ENCODE data around the gene IGFALS. TPM values are rescaled to one million over a fixed set of nuclear protein-coding genes. Genes with fewer than 3 reads are reported as not detected.
A peak's percentile ranks its signal among the peaks of the same experiment; 100 is the strongest.

Gene IGFALS
- total and polyA plus RNA-seq, 2 of the 4 experiments (the other 2 are of a cell fraction): not detected

- Histone ChIP-seq H2BK15ac (ENCODE audit: low read depth, low read length) (no peak overlapping the region), H4K5ac (ENCODE audit: low read depth, low read length) (no peak overlapping the region), H3K18ac (ENCODE audit: low read depth, low read length) (no peak overlapping the region), H4K20me1 (ENCODE audit: insufficient read depth, low read length) (peaks cover 21% of the 10 kb centered on the region), H2BK120ac (ENCODE audit: low read depth, low read length) (no peak overlapping the region), H3K27ac (ENCODE audit: insufficient read depth, low read length) (no peak overlapping the region), H4K91ac (ENCODE audit: insufficient read depth, low read depth, low read length) (no peak overlapping the region), H2BK5ac (ENCODE audit: low read depth, low read length, poor library complexity, severe bottlenecking) (no peak overlapping the region), H3K4me3 (ENCODE audit: insufficient read depth, low read depth, low read length) (no peak overlapping the region), H3K4me2 (ENCODE audit: low read depth, low read length) (no peak overlapping the region), H2AFZ (replicated peaks; ENCODE audit: low read length, poor library complexity) (peak overlapping the region; percentile 51), H3K36me3 (ENCODE audit: control insufficient read depth, insufficient read depth, low read length) (peaks cover 34% of the 10 kb centered on the region), H4K8ac (ENCODE audit: low read depth in 2 of 2, low read length in 2 of 2) (no peak overlapping the region), H3K79me1 (ENCODE audit: low read depth in 1 of 2, low read length in 2 of 2) (peaks cover 17 to 63% of the 10 kb centered on the region in 2 experiments), H3K9ac (ENCODE audit: low read depth, low read length) (no peak overlapping the region), H3K56ac (ENCODE audit: extremely low read depth, insufficient read depth, low read length) (no peak overlapping the region), H2AK5ac (ENCODE audit: low read depth, low read length) (no peak overlapping the region), H3K9me3 (ENCODE audit: control insufficient read depth, insufficient read depth, low read length) (no peaks in the 10 kb centered on the region), H3K4me1 (ENCODE audit: control insufficient read depth, insufficient read depth, low read length) (peaks cover 16% of the 10 kb centered on the region), H3K14ac (replicated peaks; ENCODE audit: low read depth, low read length) (no peak overlapping the region), H3K27me3 (ENCODE audit: control insufficient read depth, insufficient read depth, low read length) (no peaks in the 10 kb centered on the region), H3K4ac (ENCODE audit: low read depth, low read length) (no peak overlapping the region), H2BK20ac (ENCODE audit: low read depth, low read length) (no peak overlapping the region), H3K9me1 (ENCODE audit: insufficient read depth, low read length) (peaks cover 7% of the 10 kb centered on the region; the same call in 1 of the 2 replicates), H3K23ac (ENCODE audit: low read depth, low read length) (no peak overlapping the region), H2AK9ac (replicated peaks; ENCODE audit: low read depth, low read length, poor library complexity) (no peak overlapping the region)
- WGBS, 2 experiments (ENCODE audit: extremely low coverage in 2 of 2, insufficient read length in 1 of 2): no CpG with 5 or more reads among the region's 13 CpGs
- POLR2A ChIA-PET (ENCODE audit: unreplicated experiment): no interaction called here
- BruUV-seq (replicated peaks): no TSS peak
- dilution Hi-C loops (cut with HindIII; ENCODE audit: low sequenced_read_pairs, unreplicated experiment): no loop called here
- no peak for DNase-seq
- in situ Hi-C loops (cut with MboI; ENCODE audit: low sequenced_read_pairs): no loop called here
- ATAC-seq (ENCODE audit: low read depth): no peak
- intact Hi-C loops (cut with micrococcal nuclease): no loop called here
- TF ChIP-seq RFX5 (IDR thresholded peaks at IDR 0.05; ENCODE audit: low read depth, low read length) (no peak), RAD21 (IDR thresholded peaks at IDR 0.05; ENCODE audit: low read length) (no peak), MXI1 (IDR thresholded peaks at IDR 0.05; ENCODE audit: borderline replicate concordance, low read depth, low read length) (no peak), POLR2A (IDR thresholded peaks at IDR 0.05; ENCODE audit: low read depth, low read length) (no peak), CEBPB (IDR thresholded peaks at IDR 0.05; ENCODE audit: low read depth, low read length) (no peak), FOS (IDR thresholded peaks at IDR 0.05; ENCODE audit: low read depth, low read length) (no peak), MAZ (IDR thresholded peaks at IDR 0.05; ENCODE audit: borderline replicate concordance, low read depth, low read length) (no peak), ELK1 (IDR thresholded peaks at IDR 0.05; ENCODE audit: borderline replicate concordance, low read depth, low read length) (no peak), NFE2L2 (IDR thresholded peaks at IDR 0.05; ENCODE audit: low read depth, low read length) (no peak), MAFK (IDR thresholded peaks at IDR 0.05; ENCODE audit: low read depth, low read length) (no peak), RCOR1 (IDR thresholded peaks at IDR 0.05; ENCODE audit: insufficient replicate concordance, low read length) (no peak), CHD1 (IDR thresholded peaks at IDR 0.05; ENCODE audit: low read depth, low read length) (no peak), BHLHE40 (IDR thresholded peaks at IDR 0.05; ENCODE audit: low read depth, low read length) (no peak), CTCF (conservative IDR thresholded peaks at IDR 0.05; ENCODE audit: low read depth, low read length) (no peak), SMC3 (IDR thresholded peaks at IDR 0.05; ENCODE audit: low read depth, low read length) (no peak)
- TF ChIP-seq, protein P1, sequence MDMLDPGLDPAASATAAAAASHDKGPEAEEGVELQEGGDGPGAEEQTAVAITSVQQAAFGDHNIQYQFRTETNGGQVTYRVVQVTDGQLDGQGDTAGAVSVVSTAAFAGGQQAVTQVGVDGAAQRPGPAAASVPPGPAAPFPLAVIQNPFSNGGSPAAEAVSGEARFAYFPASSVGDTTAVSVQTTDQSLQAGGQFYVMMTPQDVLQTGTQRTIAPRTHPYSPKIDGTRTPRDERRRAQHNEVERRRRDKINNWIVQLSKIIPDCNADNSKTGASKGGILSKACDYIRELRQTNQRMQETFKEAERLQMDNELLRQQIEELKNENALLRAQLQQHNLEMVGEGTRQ (IDR thresholded peaks at IDR 0.05; ENCODE audit: low read depth, low read length): no peak
- CTCF ChIA-PET: no interaction called here
Measured at GRCh38 chr16:1776672-1776955, 16.9 kb downstream of the IGFALS start.
